ENCODE measurements around the gene BRK1. TPM values are rescaled to one million over a fixed set of nuclear protein-coding genes. Genes with fewer than 3 reads are reported as not detected.
"Not testable (repeated sequence)": the region's sequence is repeated elsewhere in the genome, so short reads cannot be mapped to it uniquely, and the experiment has no call there.

BRK1 gene
- total RNA-seq, 3 donors from 2014 or later: 119 to 144 (median 119) TPM

GRCh38 chr3:10162185-10162584 lies 46.7 kb downstream of the BRK1 start:
- Histone ChIP-seq H3K27me3 (no peaks in the 10 kb centered on the region), H3K9me3 (no peaks in the 10 kb centered on the region), H3K4me1 (no peaks in the 10 kb centered on the region), H3K27ac (no peak overlapping the region), H3K36me3 (no peaks in the 10 kb centered on the region), H3K4me3 (no peak overlapping the region)
- intact Hi-C loops (cut with DNase I; ENCODE audit: low total_unique reads): no loop called here
- TF ChIP-seq POLR2A (IDR thresholded peaks at IDR 0.05) (no peak), POLR2AphosphoS5 (IDR thresholded peaks at IDR 0.05) (no peak), CTCF (IDR thresholded peaks at IDR 0.05) (no peak)
- DNase-seq (ENCODE audit: low spot score in 2 of 2): no peak

- DNase-seq (ENCODE audit: low spot score in 2 of 2); H3K4me1 ChIP-seq; intact Hi-C loops (cut with DNase I; ENCODE audit: low total_unique reads); H3K9me3 ChIP-seq; H3K27ac ChIP-seq; H3K27me3 ChIP-seq; H3K36me3 ChIP-seq: not testable (repeated sequence)
- H3K4me3 ChIP-seq: peak overlapping the region; percentile 75 to 99 (median 82)
Measured at GRCh38 chr3:10164201-10164545, 48.7 kb downstream of the BRK1 start.

GRCh38 chr3:10164546-10165393 lies 49.3 kb downstream of the BRK1 start, which contains the start of gene IRAK2:
Gene IRAK2 (plus strand): TSS chr3:10164919. CDS start chr3:10164955, 36 bp downstream.
- intact Hi-C loops (cut with DNase I; ENCODE audit: low total_unique reads): no loop called here
- peak within 1 kb of the TSS; percentile 75 to 99 (median 82) for H3K4me3 ChIP-seq
- H3K27ac ChIP-seq: peak within 1 kb of the TSS; percentile 75 to 85

GRCh38 chr3:10166213-10166604 lies 50.7 kb downstream of the BRK1 start:
- Histone ChIP-seq H3K27ac (no peak overlapping the region), H3K27me3 (no peaks in the 10 kb centered on the region), H3K4me1 (no peaks in the 10 kb centered on the region), H3K9me3 (peaks cover 6 to 13% of the 10 kb centered on the region in 2 donors), H3K36me3 (no peaks in the 10 kb centered on the region), H3K4me3 (no peak overlapping the region)
- TF ChIP-seq POLR2A (IDR thresholded peaks at IDR 0.05) (no peak), CTCF (IDR thresholded peaks at IDR 0.05) (no peak), POLR2AphosphoS5 (IDR thresholded peaks at IDR 0.05) (no peak)
- no peak for DNase-seq (ENCODE audit: low spot score in 2 of 2)
- intact Hi-C loops (cut with DNase I; ENCODE audit: low total_unique reads): no loop called here

More at GRCh38 chr3:10164546-10165393, 49.3 kb downstream of the BRK1 start, which contains the start of gene IRAK2:
- no peaks in the 10 kb centered on the region for H3K36me3 ChIP-seq
- H3K27me3 ChIP-seq: no peaks in the 10 kb centered on the region
- TF ChIP-seq CTCF (IDR thresholded peaks at IDR 0.05) (peak; percentile 35 to 85 (median 66)), POLR2A (IDR thresholded peaks at IDR 0.05) (no peak), POLR2AphosphoS5 (IDR thresholded peaks at IDR 0.05) (peak; percentile 28 to 43 (median 32))
- peaks cover 6 to 13% of the 10 kb centered on the region in 2 donors for H3K9me3 ChIP-seq
- no peaks in the 10 kb centered on the region for H3K4me1 ChIP-seq
- DNase-seq (ENCODE audit: low spot score in 2 of 2): peak; percentile 39 to 73

GRCh38 chr3:10169000-10169496 lies 53.6 kb downstream of the BRK1 start:
- intact Hi-C loops (cut with DNase I; ENCODE audit: low total_unique reads): no loop called here

More at GRCh38 chr3:10169000-10169496, 53.6 kb downstream of the BRK1 start:
- H3K9me3 ChIP-seq: peaks cover 6 to 13% of the 10 kb centered on the region in 2 donors
- H3K4me1 ChIP-seq: peaks cover 0 to 3% of the 10 kb centered on the region in 2 donors
- no peaks in the 10 kb centered on the region for H3K27me3 ChIP-seq
- no peaks in the 10 kb centered on the region for H3K36me3 ChIP-seq
- TF ChIP-seq POLR2A (IDR thresholded peaks at IDR 0.05) (no peak), CTCF (IDR thresholded peaks at IDR 0.05) (no peak), POLR2AphosphoS5 (IDR thresholded peaks at IDR 0.05) (no peak)
- peak overlapping the region; percentile 17 to 19 for H3K27ac ChIP-seq
- H3K4me3 ChIP-seq: no peak overlapping the region
- DNase-seq (ENCODE audit: low spot score in 2 of 2): peak in 1 of 2 donors; percentile 31

All from breast epithelium (tissue), 4 donors.